ENCODE results near the gene SETD9. TPM values are rescaled to one million over a fixed set of nuclear protein-coding genes. Genes with fewer than 3 reads are reported as not detected.

Gene SETD9
- total and polyA plus RNA-seq, 2 donors from 2014 or later = 8.0 to 9.3 TPM

DNA sequence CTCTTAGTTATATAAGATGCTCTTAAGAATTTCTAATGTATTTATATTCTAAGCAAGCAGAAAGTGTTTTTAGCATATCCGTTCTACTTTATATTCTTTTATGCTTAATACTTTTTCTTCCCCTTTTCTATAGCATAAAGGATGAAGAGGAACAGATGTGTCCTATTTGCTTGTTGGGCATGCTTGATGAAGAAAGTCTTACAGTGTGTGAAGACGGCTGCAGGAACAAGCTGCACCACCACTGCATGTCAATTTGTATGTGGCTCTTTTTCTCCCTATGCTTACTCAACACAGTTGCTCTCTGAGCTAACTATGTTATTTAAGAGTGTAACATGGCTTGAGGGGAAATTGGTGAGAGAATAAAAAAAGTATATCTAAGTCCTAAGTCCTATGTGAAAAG lies 37.6 kb upstream of the SETD9 start:
- intact Hi-C loops (cut with DNase I) = no loop called here
- FAIRE-seq (no peak), DNase-seq (no peak)
- TF ChIP-seq, protein P1, sequence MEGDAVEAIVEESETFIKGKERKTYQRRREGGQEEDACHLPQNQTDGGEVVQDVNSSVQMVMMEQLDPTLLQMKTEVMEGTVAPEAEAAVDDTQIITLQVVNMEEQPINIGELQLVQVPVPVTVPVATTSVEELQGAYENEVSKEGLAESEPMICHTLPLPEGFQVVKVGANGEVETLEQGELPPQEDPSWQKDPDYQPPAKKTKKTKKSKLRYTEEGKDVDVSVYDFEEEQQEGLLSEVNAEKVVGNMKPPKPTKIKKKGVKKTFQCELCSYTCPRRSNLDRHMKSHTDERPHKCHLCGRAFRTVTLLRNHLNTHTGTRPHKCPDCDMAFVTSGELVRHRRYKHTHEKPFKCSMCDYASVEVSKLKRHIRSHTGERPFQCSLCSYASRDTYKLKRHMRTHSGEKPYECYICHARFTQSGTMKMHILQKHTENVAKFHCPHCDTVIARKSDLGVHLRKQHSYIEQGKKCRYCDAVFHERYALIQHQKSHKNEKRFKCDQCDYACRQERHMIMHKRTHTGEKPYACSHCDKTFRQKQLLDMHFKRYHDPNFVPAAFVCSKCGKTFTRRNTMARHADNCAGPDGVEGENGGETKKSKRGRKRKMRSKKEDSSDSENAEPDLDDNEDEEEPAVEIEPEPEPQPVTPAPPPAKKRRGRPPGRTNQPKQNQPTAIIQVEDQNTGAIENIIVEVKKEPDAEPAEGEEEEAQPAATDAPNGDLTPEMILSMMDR (IDR thresholded peaks at IDR 0.05; ENCODE audit: borderline replicate concordance, extremely low read depth, insufficient read depth) = no peak
- H3K9ac ChIP-seq (ENCODE audit: low read length in 3 of 3) = no peak overlapping the region
- H3K27ac ChIP-seq (ENCODE audit: low read depth in 2 of 2, low read length in 2 of 2) = no peak overlapping the region
- H3K9me3 ChIP-seq (ENCODE audit: control insufficient read depth in 2 of 3, insufficient read depth in 1 of 3, low read length in 3 of 3) = no peaks in the 10 kb centered on the region
- H3K4me1 ChIP-seq (ENCODE audit: control insufficient read depth in 2 of 3, insufficient read depth in 2 of 3, low read depth in 1 of 3, low read length in 3 of 3) = no peaks in the 10 kb centered on the region
- peaks cover 18 to 33% (median 22%) of the 10 kb centered on the region in 3 donors for H3K36me3 ChIP-seq (ENCODE audit: control insufficient read depth in 2 of 3, insufficient read depth in 3 of 3, low read length in 3 of 3)
- H3K27me3 ChIP-seq (ENCODE audit: control insufficient read depth, insufficient read depth, low read length) = no peaks in the 10 kb centered on the region
- H3K4me3 ChIP-seq (ENCODE audit: low read length in 3 of 3) = no peak overlapping the region

DNA sequence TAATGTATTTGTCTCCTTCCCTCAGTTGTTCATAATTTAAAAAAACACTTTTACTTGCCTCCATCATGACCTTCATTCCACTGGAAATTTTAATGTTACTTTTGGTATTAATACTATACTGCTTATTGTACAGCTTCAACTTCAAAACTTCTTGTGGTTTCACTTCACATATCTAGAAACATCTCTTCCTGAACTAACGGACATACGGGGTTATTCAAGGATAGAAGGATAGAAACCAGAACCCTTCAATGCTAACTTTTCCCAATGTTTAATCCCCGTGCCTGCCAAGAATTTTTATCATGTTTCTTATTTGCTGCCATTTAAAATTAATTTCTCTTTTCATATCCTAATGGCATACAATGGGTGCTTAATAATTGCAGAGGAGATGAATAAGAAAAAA lies 36.3 kb upstream of the SETD9 start:
- Histone ChIP-seq H3K36me3 (ENCODE audit: control insufficient read depth in 2 of 3, insufficient read depth in 3 of 3, low read length in 3 of 3) (peaks cover 21 to 33% (median 27%) of the 10 kb centered on the region in 3 donors), H3K4me3 (ENCODE audit: low read length in 3 of 3) (no peak overlapping the region), H3K9me3 (ENCODE audit: control insufficient read depth in 2 of 3, insufficient read depth in 1 of 3, low read length in 3 of 3) (no peaks in the 10 kb centered on the region), H3K27ac (ENCODE audit: low read depth in 2 of 2, low read length in 2 of 2) (no peak overlapping the region), H3K9ac (ENCODE audit: low read length in 3 of 3) (no peak overlapping the region), H3K4me1 (ENCODE audit: control insufficient read depth in 2 of 3, insufficient read depth in 2 of 3, low read depth in 1 of 3, low read length in 3 of 3) (no peaks in the 10 kb centered on the region), H3K27me3 (ENCODE audit: control insufficient read depth, insufficient read depth, low read length) (no peaks in the 10 kb centered on the region)
- intact Hi-C loops (cut with DNase I) = no loop called here
- FAIRE-seq (no peak), DNase-seq (no peak)
- TF ChIP-seq, protein P1 (IDR thresholded peaks at IDR 0.05; ENCODE audit: borderline replicate concordance, extremely low read depth, insufficient read depth) = no peak

DNA sequence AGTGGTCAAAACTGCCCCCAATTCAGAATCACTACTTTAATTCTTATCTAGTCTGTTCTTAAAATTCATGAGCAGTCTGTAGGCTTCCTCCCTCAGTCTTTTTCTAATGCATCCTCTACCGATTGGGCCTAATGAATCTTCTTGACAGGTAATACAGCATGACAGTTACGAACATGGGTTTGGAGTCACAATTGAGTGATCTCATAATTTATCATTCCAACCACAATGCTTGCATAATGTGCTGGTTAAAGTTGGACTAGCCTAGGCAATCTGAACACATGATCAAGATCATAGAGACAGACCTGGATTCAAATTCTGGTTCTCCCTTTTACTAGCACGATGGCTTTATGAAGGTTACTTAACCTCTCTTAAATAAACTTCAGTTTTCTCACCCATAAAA lies 33.1 kb upstream of the SETD9 start:
- Histone ChIP-seq H3K27ac (ENCODE audit: low read depth in 2 of 2, low read length in 2 of 2) (no peak overlapping the region), H3K4me1 (ENCODE audit: control insufficient read depth in 2 of 3, insufficient read depth in 2 of 3, low read depth in 1 of 3, low read length in 3 of 3) (no peaks in the 10 kb centered on the region), H3K9me3 (ENCODE audit: control insufficient read depth in 2 of 3, insufficient read depth in 1 of 3, low read length in 3 of 3) (no peaks in the 10 kb centered on the region), H3K4me3 (ENCODE audit: low read length in 3 of 3) (no peak overlapping the region), H3K36me3 (ENCODE audit: control insufficient read depth in 2 of 3, insufficient read depth in 3 of 3, low read length in 3 of 3) (peaks cover 24 to 44% (median 35%) of the 10 kb centered on the region in 3 donors), H3K9ac (ENCODE audit: low read length in 3 of 3) (no peak overlapping the region), H3K27me3 (ENCODE audit: control insufficient read depth, insufficient read depth, low read length) (no peaks in the 10 kb centered on the region)
- intact Hi-C loops (cut with DNase I) = no loop called here
- DNase-seq (no peak), FAIRE-seq (no peak)
- TF ChIP-seq, protein P1 (IDR thresholded peaks at IDR 0.05; ENCODE audit: borderline replicate concordance, extremely low read depth, insufficient read depth) = no peak

DNA sequence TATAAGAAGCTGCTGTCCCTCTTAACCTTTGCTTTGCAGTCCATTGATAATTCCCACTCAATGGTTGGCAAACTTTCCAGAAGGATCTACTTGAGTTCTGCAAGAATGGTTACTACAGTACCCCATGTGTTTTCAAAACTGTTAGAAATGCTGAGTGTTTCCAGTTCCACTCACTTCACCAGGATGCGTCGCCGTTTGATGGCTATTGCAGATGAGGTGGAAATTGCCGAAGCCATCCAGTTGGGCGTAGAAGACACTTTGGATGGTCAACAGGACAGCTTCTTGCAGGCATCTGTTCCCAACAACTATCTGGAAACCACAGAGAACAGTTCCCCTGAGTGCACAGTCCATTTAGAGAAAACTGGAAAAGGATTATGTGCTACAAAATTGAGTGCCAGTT lies 27.8 kb upstream of the SETD9 start:
- Histone ChIP-seq H3K4me1 (ENCODE audit: control insufficient read depth in 2 of 3, insufficient read depth in 2 of 3, low read depth in 1 of 3, low read length in 3 of 3) (no peaks in the 10 kb centered on the region), H3K27me3 (ENCODE audit: control insufficient read depth, insufficient read depth, low read length) (no peaks in the 10 kb centered on the region), H3K27ac (ENCODE audit: low read depth in 2 of 2, low read length in 2 of 2) (no peak overlapping the region), H3K4me3 (ENCODE audit: low read length in 3 of 3) (no peak overlapping the region), H3K9ac (ENCODE audit: low read length in 3 of 3) (no peak overlapping the region), H3K9me3 (ENCODE audit: control insufficient read depth in 2 of 3, insufficient read depth in 1 of 3, low read length in 3 of 3) (no peaks in the 10 kb centered on the region), H3K36me3 (ENCODE audit: control insufficient read depth in 2 of 3, insufficient read depth in 3 of 3, low read length in 3 of 3) (peaks cover 34 to 56% (median 35%) of the 10 kb centered on the region in 3 donors)
- intact Hi-C loops (cut with DNase I) = no loop called here
- DNase-seq (no peak), FAIRE-seq (no peak)
- TF ChIP-seq, protein P1 (IDR thresholded peaks at IDR 0.05; ENCODE audit: borderline replicate concordance, extremely low read depth, insufficient read depth) = no peak
